Measurements from ENCODE around the gene BPIFB6. TPM values are rescaled to one million over a fixed set of nuclear protein-coding genes. Genes with fewer than 3 reads are reported as not detected.

BPIFB6 gene
- polyA plus RNA-seq, 2 of the 4 experiments (the other 2 are of a cell fraction): not detected

- Histone ChIP-seq H3K4me3 (no peak overlapping the region), H3K27ac (no peak overlapping the region), H3K9me3 (no peaks in the 10 kb centered on the region), H3K4me1 (no peaks in the 10 kb centered on the region), H3K4me2 (no peak overlapping the region)
- WGBS (ENCODE audit: missing lambda C conversion rate): 12% methylated on average over 7 of the region's 7 CpGs
- ATAC-seq (no peak), DNase-seq (ENCODE audit: low read depth in 1 of 2, low spot score in 1 of 2) (no peak), FAIRE-seq (no peak)
- POLR2A ChIA-PET: no interaction called here
- TF ChIP-seq CHD2 (IDR thresholded peaks at IDR 0.05; ENCODE audit: low read length, partially characterized antibody): no peak
- TF ChIP-seq POLR2AphosphoS2 (conservative IDR thresholded peaks at IDR 0.05; ENCODE audit: low read length): no peak
- TF ChIP-seq ZC3H11A (IDR thresholded peaks at IDR 0.05): no peak
- no peak for TF ChIP-seq CTCF (IDR thresholded peaks at IDR 0.05)
- TF ChIP-seq ZSCAN20 (CRISPR knock-in tag; IDR thresholded peaks at IDR 0.05): no peak
- TF ChIP-seq HEYL (CRISPR knock-in tag; IDR thresholded peaks at IDR 0.05): no peak
- no peak for TF ChIP-seq ESRRA (IDR thresholded peaks at IDR 0.05; ENCODE audit: borderline replicate concordance, low read length)
- TF ChIP-seq JUNB (IDR thresholded peaks at IDR 0.05): no peak
- no peak for TF ChIP-seq ELK1 (IDR thresholded peaks at IDR 0.05; ENCODE audit: low read depth, low read length)
- TF ChIP-seq TFCP2L1 (CRISPR knock-in tag; IDR thresholded peaks at IDR 0.05): no peak
- no peak for TF ChIP-seq EHF (CRISPR knock-in tag; IDR thresholded peaks at IDR 0.05)
- no peak for TF ChIP-seq CBX8 (IDR thresholded peaks at IDR 0.05)
- no peak for TF ChIP-seq PHF8 (IDR thresholded peaks at IDR 0.05; ENCODE audit: borderline replicate concordance, low read depth)
- TF ChIP-seq HDAC2 (IDR thresholded peaks at IDR 0.05): no peak
- TF ChIP-seq PBX3 (IDR thresholded peaks at IDR 0.05): no peak
- no peak for TF ChIP-seq EP300 (IDR thresholded peaks at IDR 0.05)
- no peak for TF ChIP-seq HOXB5 (CRISPR knock-in tag; IDR thresholded peaks at IDR 0.05)
- no peak for TF ChIP-seq JUN (IDR thresholded peaks at IDR 0.05)
- CTCF ChIA-PET: no interaction called here
Observed at GRCh38 chr20:33022694-33023438, 8.6 kb upstream of the BPIFB6 start.

- Histone ChIP-seq H3K27ac (no peak overlapping the region), H3K4me3 (no peak overlapping the region), H3K4me1 (no peaks in the 10 kb centered on the region), H3K4me2 (no peak overlapping the region), H3K9me3 (no peaks in the 10 kb centered on the region)
- ATAC-seq (no peak), FAIRE-seq (no peak), DNase-seq (ENCODE audit: low read depth in 1 of 2, low spot score in 1 of 2) (no peak)
- TF ChIP-seq HES2 (IDR thresholded peaks at IDR 0.05): no peak
- TF ChIP-seq EHF (CRISPR knock-in tag; IDR thresholded peaks at IDR 0.05): no peak
- TF ChIP-seq POLR2AphosphoS2 (conservative IDR thresholded peaks at IDR 0.05; ENCODE audit: low read length): no peak
- TF ChIP-seq JUN (IDR thresholded peaks at IDR 0.05): no peak
- no peak for TF ChIP-seq HOXA7 (CRISPR knock-in tag; IDR thresholded peaks at IDR 0.05)
- no peak for TF ChIP-seq ATOH8 (CRISPR knock-in tag; IDR thresholded peaks at IDR 0.05; ENCODE audit: low read depth)
- WGBS (ENCODE audit: missing lambda C conversion rate): 22% methylated on average over 5 of the region's 6 CpGs
- ChIA-PET POLR2A (interaction anchor here (0.5 kb wide), 1 partner anchor 960 kb away, joined by 3 read pairs; no protein-coding TSS in a partner anchor), CTCF (no interaction called here)
Observed at GRCh38 chr20:33023439-33024242, 7.8 kb upstream of the BPIFB6 start.

Measured in A549 (cell line).